H1 (cell line): Measurements from ENCODE around the gene SPSB2. TPM values are rescaled to one million over a fixed set of nuclear protein-coding genes. Genes with fewer than 3 reads are reported as not detected.

Source experiments
- CTCF ChIA-PET: fragments of 300-600 bp; sonication (Branson Sonifier 250); formaldehyde crosslinking; loops from one replicate; lab custom pipeline; 2021; ENCODE audit not compliant: partially characterized antibody; lab: Charles Lee
- POLR2A ChIA-PET: fragments of 300-600 bp; sonication (Branson Sonifier 250); formaldehyde crosslinking; loops from one replicate; lab custom pipeline; 2021; ENCODE audit warnings: inconsistent platforms; ENCODE audit not compliant: partially characterized antibody; lab: Charles Lee
- DNase-seq, 2 experiments: peaks; one replicate each; pipeline versions ENCODE4 v3.0.0 to v3.0.0-alpha.2; 2010 to 2022; ENCODE audit warnings: low spot score in 2 of 2, low read depth in 1 of 2, mixed read lengths in 1 of 2
- FAIRE-seq: peaks from 2 replicates; lab custom pipeline; 2011; peaks lifted over from hg19 to GRCh38; lab: Jason Lieb, UNC
- H2AFZ ChIP-seq: 2 replicates; pipeline ENCODE4 v1.8.1; 2012; ENCODE audit warnings: low read length, inconsistent platforms
- H2AK5ac ChIP-seq: 2 replicates; pipeline ENCODE4 v1.6.1; 2013; ENCODE audit warnings: low read depth, low read length
- H2BK120ac ChIP-seq: replicated peaks from 2 replicates; pipeline ENCODE3; 2013; ENCODE audit warnings: low read depth, low read length, inconsistent platforms
- H2BK12ac ChIP-seq: 2 replicates; pipeline ENCODE4 v1.6.1; 2013; ENCODE audit warnings: low read depth, low read length
- H2BK15ac ChIP-seq: 2 replicates; pipeline ENCODE4 v1.6.1; 2013; ENCODE audit warnings: low read length
- H2BK20ac ChIP-seq: 2 replicates; pipeline ENCODE4 v1.6.1; 2013; ENCODE audit warnings: low read length
- H2BK5ac ChIP-seq: 2 replicates; pipeline ENCODE4 v1.6.1; 2013; ENCODE audit warnings: low read depth, low read length
- H3K14ac ChIP-seq: 2 replicates; pipeline ENCODE4 v1.6.1; 2013; ENCODE audit warnings: inconsistent platforms; ENCODE audit not compliant: insufficient read length
- H3K18ac ChIP-seq: 2 replicates; pipeline ENCODE4 v1.6.1; 2013; ENCODE audit warnings: low read length; ENCODE audit errors: extremely low read depth
- H3K23ac ChIP-seq: 2 replicates; pipeline ENCODE4 v1.6.1; 2013; ENCODE audit warnings: inconsistent platforms; ENCODE audit not compliant: insufficient read length
- H3K23me2 ChIP-seq: 2 replicates; pipeline ENCODE4 v1.6.1; 2013; ENCODE audit warnings: low read depth, low read length
- H3K27ac ChIP-seq: 2 replicates; pipeline ENCODE4 v1.6.1; 2011; ENCODE audit warnings: low read depth, low read length, inconsistent platforms
- H3K27me3 ChIP-seq, 4 experiments: replicated peaks in 1 of 4; 1 replicate in 1 of 4; 2 replicates in 3 of 4; pipeline versions ENCODE4 v1.6.1 to v1.8.1; 2011 to 2013; ENCODE audit warnings: low read length in 3 of 4, mild to moderate bottlenecking in 3 of 4, inconsistent platforms in 2 of 4, mixed read lengths in 2 of 4, moderate library complexity in 1 of 4; ENCODE audit not compliant: control insufficient read depth in 3 of 4, insufficient read depth in 3 of 4; ENCODE audit errors: extremely low read depth in 1 of 4
- H3K36me3 ChIP-seq, 4 experiments: 2 replicates each; pipeline versions ENCODE4 v1.6.1 to v1.8.1; 2011 to 2013; ENCODE audit warnings: mild to moderate bottlenecking in 4 of 4, low read length in 3 of 4, moderate library complexity in 2 of 4, control low read depth in 1 of 4, inconsistent platforms in 1 of 4; ENCODE audit not compliant: insufficient read depth in 4 of 4, control insufficient read depth in 2 of 4
- H3K4ac ChIP-seq: replicated peaks from 2 replicates; pipeline ENCODE3; 2013; ENCODE audit warnings: low read length, low read depth, mixed read lengths, inconsistent platforms; ENCODE audit not compliant: insufficient read length
- H3K4me1 ChIP-seq, 4 experiments: replicated peaks in 1 of 4; 1 replicate in 1 of 4; 2 replicates in 3 of 4; pipeline versions ENCODE4 v1.6.1 to v1.8.1; 2011 to 2013; ENCODE audit warnings: low read length in 3 of 4, inconsistent platforms in 2 of 4, mixed read lengths in 1 of 4; ENCODE audit not compliant: insufficient read depth in 4 of 4, control insufficient read depth in 3 of 4
- H3K4me2 ChIP-seq, 2 experiments: 2 replicates each; pipeline versions ENCODE4 v1.6.1 to v1.8.1; 2011 to 2013; ENCODE audit warnings: low read depth in 2 of 2, low read length in 2 of 2, control low read depth in 1 of 2, inconsistent platforms in 1 of 2, mild to moderate bottlenecking in 1 of 2; ENCODE audit not compliant: insufficient read depth in 1 of 2
- H3K4me3 ChIP-seq, 4 experiments: fragments of 200-600, 300-600 bp in 1 of 4; sonication (generic), shearing (Covaris generic), sonication (Bioruptor Twin) in 1 of 4; 2 replicates each; pipeline versions ENCODE4 v1.5.1 to v1.8.1; 2011 to 2016; ENCODE audit warnings: low read length in 4 of 4, low read depth in 3 of 4, control low read depth in 2 of 4, inconsistent platforms in 2 of 4, mild to moderate bottlenecking in 2 of 4, mixed read lengths in 1 of 4, moderate library complexity in 1 of 4; ENCODE audit not compliant: insufficient read depth in 2 of 4; ENCODE audit errors: extremely low read depth in 1 of 4
- H3K56ac ChIP-seq: replicated peaks from 2 replicates; pipeline ENCODE3; 2013; ENCODE audit warnings: low read depth, mild to moderate bottlenecking, mixed read lengths, low read length, inconsistent platforms; ENCODE audit not compliant: insufficient read length
- H3K79me1 ChIP-seq: 2 replicates; pipeline ENCODE4 v1.6.1; 2013; ENCODE audit warnings: low read depth, low read length, control low read depth
- H3K79me2 ChIP-seq, 2 experiments: 2 replicates each; pipeline versions ENCODE4 v1.6.1 to v1.8.1; 2012 to 2013; ENCODE audit warnings: low read length in 2 of 2, mild to moderate bottlenecking in 2 of 2, inconsistent platforms in 1 of 2; ENCODE audit not compliant: insufficient read depth in 2 of 2, control insufficient read depth in 1 of 2
- H3K9ac ChIP-seq, 4 experiments: replicated peaks in 1 of 4; 1 replicate in 1 of 4; 2 replicates in 3 of 4; pipeline versions ENCODE4 v1.6.1 to v1.8.1; 2011 to 2013; ENCODE audit warnings: low read depth in 3 of 4, low read length in 3 of 4, control low read depth in 2 of 4, mild to moderate bottlenecking in 2 of 4, moderate library complexity in 2 of 4, inconsistent platforms in 1 of 4; ENCODE audit errors: extremely low read depth in 1 of 4
- H3K9me3 ChIP-seq, 2 experiments: 2 replicates each; pipeline versions ENCODE4 v1.6.1 to v1.8.1; 2012 to 2013; ENCODE audit warnings: mild to moderate bottlenecking in 2 of 2, moderate library complexity in 2 of 2, control low read depth in 1 of 2, inconsistent platforms in 1 of 2, low read depth in 1 of 2, low read length in 1 of 2, mixed read lengths in 1 of 2; ENCODE audit not compliant: insufficient read depth in 2 of 2
- H4K20me1 ChIP-seq, 2 experiments: replicated peaks in 1 of 2; 2 replicates each; pipeline versions ENCODE3 to v1.8.1; 2011 to 2013; ENCODE audit warnings: inconsistent platforms in 2 of 2, low read length in 2 of 2, mild to moderate bottlenecking in 1 of 2; ENCODE audit not compliant: insufficient read depth in 2 of 2, control insufficient read depth in 1 of 2
- H4K5ac ChIP-seq: 2 replicates; pipeline ENCODE4 v1.6.1; 2013; ENCODE audit warnings: low read length, low read depth, mixed read lengths, inconsistent platforms; ENCODE audit not compliant: insufficient read length
- H4K8ac ChIP-seq: 2 replicates; pipeline ENCODE4 v1.8.0; 2013; ENCODE audit warnings: mild to moderate bottlenecking, moderate library complexity, low read length, inconsistent platforms; ENCODE audit not compliant: insufficient read depth; ENCODE audit errors: extremely low read depth
- H4K91ac ChIP-seq: replicated peaks from 2 replicates; pipeline ENCODE3; 2013; ENCODE audit warnings: low read length, mixed read lengths, inconsistent platforms; ENCODE audit not compliant: insufficient read length
- ATF2 ChIP-seq: IDR thresholded peaks from 2 replicates; pipeline ENCODE4 v1.6.1; 2012; ENCODE audit warnings: low read length, inconsistent platforms
- CBX8 ChIP-seq: fragments of 300-800, 300-1000 bp; sonication (generic); IDR thresholded peaks from 2 replicates; pipeline ENCODE4 v1.7.1; 2016; ENCODE audit warnings: low read depth, low read length, borderline replicate concordance
- CEBPB ChIP-seq: IDR thresholded peaks from 2 replicates; pipeline ENCODE4 v1.6.1; 2012; ENCODE audit warnings: low read depth, low read length
- SP4 ChIP-seq: IDR thresholded peaks from 2 replicates; pipeline ENCODE4 v1.6.1; 2012; ENCODE audit warnings: low read length, inconsistent platforms
- SRF ChIP-seq: IDR thresholded peaks from 2 replicates; pipeline ENCODE4 v1.6.1; 2011; ENCODE audit warnings: mild to moderate bottlenecking, low read depth, low read length, moderate library complexity
- SUZ12 ChIP-seq: fragments of 200-600 bp; sonication (generic); IDR thresholded peaks from 2 replicates; pipeline ENCODE4 v1.6.1; 2012; ENCODE audit warnings: mild to moderate bottlenecking, inconsistent platforms, low read length, moderate library complexity, mixed read lengths
- WGBS, 2 experiments: shearing (Covaris generic) in 1 of 2; methylation state at CpG; one replicate each; pipeline versions ENCODE4 v1.1.6 to v1.1.7; 2013 to 2015; ENCODE audit warnings: low lambda C conversion rate in 2 of 2, mixed read lengths in 2 of 2, inconsistent platforms in 1 of 2, low coverage in 1 of 2, missing lambda C conversion rate in 1 of 2; ENCODE audit not compliant: insufficient replicate concordance in 2 of 2, insufficient coverage in 1 of 2, insufficient read length in 1 of 2; ENCODE audit errors: extremely low coverage in 1 of 2, missing lambda C conversion rate in 1 of 2; 5-methylcytosine and 5-hydroxymethylcytosine counted together
- polyA plus RNA-seq, 7 experiments: library from polyadenylated mRNA; depleted of rRNA in 3 of 7; stranded (reverse) in 5 of 7; unstranded in 2 of 7; fragments of >200 nt in 5 of 7; fragments of 200-250 nt in 2 of 7; gene quantifications; 1 replicate in 5 of 7; 2 replicates in 1 of 7; 4 replicates in 1 of 7; pipeline versions ENCODE4 v1.2.1 to v1.2.3, GENCODE V29; 2011 to 2013; ENCODE audit warnings: missing spikeins in 2 of 7, mixed read lengths in 2 of 7
- total RNA-seq: library from RNA; stranded (reverse); fragmentation: NEBNext Ultra II Directional; extraction: Animal tissue kit (Norgen Biotek cat#: 25700); gene quantifications from 2 replicates; pipeline ENCODE4 v1.2.1, GENCODE V29; 2021

SPSB2 gene
- total and polyA plus RNA-seq, 2 of the 8 experiments (the other 6 are each of a cell fraction or from before 2014, with no cell fraction given): 13.0 to 23.2 TPM

- H3K36me3 ChIP-seq: no peaks in the 10 kb centered on the region
- H3K9me3 ChIP-seq: no peaks in the 10 kb centered on the region
- no peak within 1 kb of the TSS for H2AK5ac ChIP-seq
- H3K79me1 ChIP-seq: no peaks in the 10 kb centered on the region
- peak within 1 kb of the TSS; percentile 46 to 64 (median 52) for H3K4me3 ChIP-seq
- H3K4me1 ChIP-seq: peaks cover 3 to 12% (median 11%) of the 10 kb centered on the region in 4 experiments; a peak in 5 of 7 replicates
- 11% methylated on average over 28 of the region's 34 CpGs; no CpG with 5 or more reads in 1 of the 2 experiments for WGBS, 2 experiments
- no peak within 1 kb of the TSS for H4K8ac ChIP-seq
- H3K18ac ChIP-seq: peak within 1 kb of the TSS; percentile 19; the same call in 1 of the 2 replicates
- H4K91ac ChIP-seq: no peak within 1 kb of the TSS
- no peak within 1 kb of the TSS for H3K14ac ChIP-seq
- H3K27ac ChIP-seq: peak within 1 kb of the TSS; percentile 76
- ChIA-PET POLR2A (interaction anchor here (0.7 to 39.6 kb wide), 11 partner anchors 9 to 144 kb away, joined by 3 to 1027 read pairs (median 18); partner anchors contain the start of genes ATN1, C12orf57, ENO2 and PTPN6), CTCF (interaction anchor here (0.6 to 13.0 kb wide), 9 partner anchors 13 to 151 kb away, joined by 3 to 74 read pairs (median 6); partner anchors contain the start of genes ATN1, ENO2 and SPSB2)
- no peaks in the 10 kb centered on the region for H3K79me2 ChIP-seq
- H2BK120ac ChIP-seq: no peak within 1 kb of the TSS
- H2BK15ac ChIP-seq: peak within 1 kb of the TSS; percentile 22; the same call in 1 of the 2 replicates
- FAIRE-seq (peak; percentile 96), DNase-seq (peak; percentile 96 to 98)
- peaks cover 0 to 4% (median 0%) of the 10 kb centered on the region in 4 experiments; a peak in 4 of 7 replicates for H3K27me3 ChIP-seq
- no peaks in the 10 kb centered on the region for H4K20me1 ChIP-seq
- peak within 1 kb of the TSS in 3 of 4 experiments; percentile 60 to 77 (median 76); a peak in 6 of 7 replicates for H3K9ac ChIP-seq
- H4K5ac ChIP-seq: peak within 1 kb of the TSS; percentile 40
- no peak within 1 kb of the TSS for H3K56ac ChIP-seq
- peak within 1 kb of the TSS; percentile 36 for H2BK5ac ChIP-seq
- peaks cover 3% of the 10 kb centered on the region; the same call in 1 of the 2 replicates for H3K23me2 ChIP-seq
- H3K23ac ChIP-seq: no peak within 1 kb of the TSS
- H3K4ac ChIP-seq: no peak within 1 kb of the TSS
- no peak within 1 kb of the TSS for H2BK20ac ChIP-seq
- H3K4me2 ChIP-seq: peak within 1 kb of the TSS; percentile 84 to 95
- H2BK12ac ChIP-seq: 0 out of 2 replicates have a peak within 1 kb of the TSS, but pooled peaks have one; percentile 20
- H2AFZ ChIP-seq: peak within 1 kb of the TSS; percentile 60
- peak; percentile 68 for TF ChIP-seq CEBPB
- TF ChIP-seq ATF2: peak; percentile 91
- TF ChIP-seq SUZ12: no peak
- no peak for TF ChIP-seq SP4
- no peak for TF ChIP-seq SRF
- TF ChIP-seq CBX8: no peak
Observed at GRCh38 chr12:6904280-6905276, 31.5 kb upstream of the SPSB2 start, which contains the start of gene LRRC23. LRRC23 (plus strand) TSS chr12:6904822; CDS start chr12:6905634, 812 bp downstream.
